BJ (cell line): ENCODE data around the gene BRMS1L. TPM values are rescaled to one million over a fixed set of nuclear protein-coding genes. Genes with fewer than 3 reads are reported as not detected.

ENCODE experiments used
- CTCF ChIA-PET: fragments of 350-600 bp; formaldehyde crosslinking; extraction: SDS; loops from one replicate; lab custom pipeline; 2021; ENCODE audit warnings: antibody characterized with exemption, inconsistent platforms; lab: Yijun Ruan, JAX
- POLR2A ChIA-PET: fragments of 300-600 bp; sonication (Branson Sonifier 250); formaldehyde crosslinking; extraction: SDS; loops from one replicate; lab custom pipeline; 2021; ENCODE audit warnings: antibody characterized with exemption; lab: Charles Lee
- DNase-seq: peaks from one replicate; pipeline ENCODE4 v3.0.0-alpha.2; 2011; ENCODE audit warnings: low read depth
- H3K27me3 ChIP-seq: 2 replicates; pipeline ENCODE4 v1.6.0; 2011; ENCODE audit warnings: low read length; ENCODE audit not compliant: control insufficient read depth, insufficient read depth
- H3K36me3 ChIP-seq: 2 replicates; pipeline ENCODE4 v1.5.1; 2011; ENCODE audit warnings: low read length; ENCODE audit not compliant: control insufficient read depth, insufficient read depth
- H3K4me3 ChIP-seq: 2 replicates; pipeline ENCODE4 v1.5.1; 2011; ENCODE audit warnings: low read depth, mild to moderate bottlenecking, control low read depth, low read length
- polyA plus RNA-seq: library from polyadenylated mRNA; depleted of rRNA; stranded (reverse); fragments of >200 nt; gene quantifications from 2 replicates; pipeline ENCODE4 v1.2.3, GENCODE V29; 2011
- TF ChIP-seq, protein P1 (sequence below): IDR thresholded peaks from 2 replicates; pipeline ENCODE4 v1.5.1; 2011; ENCODE audit warnings: low read depth, mild to moderate bottlenecking, control low read depth, inconsistent platforms, low read length, moderate library complexity; ENCODE audit not compliant: insufficient read depth

The BRMS1L gene
- polyA plus RNA-seq, 1 experiment = 2.5 TPM

DNA sequence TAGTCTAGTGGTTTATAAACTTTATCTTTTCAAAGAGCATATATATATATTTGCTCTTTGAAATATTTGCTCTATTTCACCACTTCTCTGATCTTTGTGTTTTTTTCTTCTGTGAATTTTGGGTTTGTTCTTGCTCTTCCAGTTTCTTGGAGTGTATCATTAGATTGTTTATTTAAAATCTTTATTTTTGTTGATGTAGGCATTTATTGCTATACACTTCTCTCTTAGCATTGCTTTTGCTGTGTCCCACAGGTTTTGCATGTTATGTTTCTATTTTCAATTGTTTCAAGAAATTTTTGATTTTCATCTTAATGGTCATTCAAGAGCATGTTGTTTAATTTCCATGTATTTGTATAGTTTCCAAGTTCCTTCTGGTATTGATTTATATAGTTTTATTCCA is 69.1 kb downstream of the BRMS1L start:
- H3K27me3 ChIP-seq = no peaks in the 10 kb centered on the region
- no peak overlapping the region for H3K4me3 ChIP-seq
- DNase-seq = no peak
- ChIA-PET POLR2A (no interaction called here), CTCF (no interaction called here)
- H3K36me3 ChIP-seq = no peaks in the 10 kb centered on the region
- TF ChIP-seq, protein P1, sequence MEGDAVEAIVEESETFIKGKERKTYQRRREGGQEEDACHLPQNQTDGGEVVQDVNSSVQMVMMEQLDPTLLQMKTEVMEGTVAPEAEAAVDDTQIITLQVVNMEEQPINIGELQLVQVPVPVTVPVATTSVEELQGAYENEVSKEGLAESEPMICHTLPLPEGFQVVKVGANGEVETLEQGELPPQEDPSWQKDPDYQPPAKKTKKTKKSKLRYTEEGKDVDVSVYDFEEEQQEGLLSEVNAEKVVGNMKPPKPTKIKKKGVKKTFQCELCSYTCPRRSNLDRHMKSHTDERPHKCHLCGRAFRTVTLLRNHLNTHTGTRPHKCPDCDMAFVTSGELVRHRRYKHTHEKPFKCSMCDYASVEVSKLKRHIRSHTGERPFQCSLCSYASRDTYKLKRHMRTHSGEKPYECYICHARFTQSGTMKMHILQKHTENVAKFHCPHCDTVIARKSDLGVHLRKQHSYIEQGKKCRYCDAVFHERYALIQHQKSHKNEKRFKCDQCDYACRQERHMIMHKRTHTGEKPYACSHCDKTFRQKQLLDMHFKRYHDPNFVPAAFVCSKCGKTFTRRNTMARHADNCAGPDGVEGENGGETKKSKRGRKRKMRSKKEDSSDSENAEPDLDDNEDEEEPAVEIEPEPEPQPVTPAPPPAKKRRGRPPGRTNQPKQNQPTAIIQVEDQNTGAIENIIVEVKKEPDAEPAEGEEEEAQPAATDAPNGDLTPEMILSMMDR = no peak

GRCh38 chr14:35897616-35898111 is 71.5 kb downstream of the BRMS1L start:
- Histone ChIP-seq H3K4me3 (no peak overlapping the region), H3K36me3 (no peaks in the 10 kb centered on the region), H3K27me3 (no peaks in the 10 kb centered on the region)
- ChIA-PET POLR2A (no interaction called here), CTCF (interaction anchor here (0.5 kb wide), 1 partner anchor 185 kb away, joined by 3 read pairs; no protein-coding TSS in a partner anchor)
- no peak for DNase-seq
- TF ChIP-seq, protein P1 = no peak

- Histone ChIP-seq H3K27me3 (no peaks in the 10 kb centered on the region), H3K36me3 (no peaks in the 10 kb centered on the region), H3K4me3 (no peak overlapping the region)
- ChIA-PET POLR2A (no interaction called here), CTCF (no interaction called here)
- TF ChIP-seq, protein P1 = no peak
- DNase-seq = no peak
Measured at GRCh38 chr14:35898217-35898775, 72.2 kb downstream of the BRMS1L start.

DNA sequence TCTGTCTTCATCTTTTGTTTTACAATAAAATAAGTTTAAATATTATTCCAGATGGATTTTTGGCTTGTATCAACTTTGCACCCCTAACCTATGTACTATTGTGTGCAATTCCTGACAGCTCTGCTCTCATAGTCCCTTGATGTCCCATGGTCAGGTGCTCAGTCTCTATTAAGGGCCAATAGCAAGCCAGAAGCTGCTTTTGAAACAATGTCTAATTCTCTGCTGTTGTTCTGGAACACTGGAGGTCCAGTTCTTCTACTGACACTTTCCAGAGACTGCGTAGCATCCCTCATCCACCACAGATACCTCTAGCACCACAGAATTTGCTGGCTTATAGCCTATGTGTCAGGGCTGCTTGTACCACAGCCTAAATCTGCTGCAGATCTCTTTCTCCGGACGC is 74.6 kb downstream of the BRMS1L start:
- no peak for DNase-seq
- Histone ChIP-seq H3K36me3 (no peaks in the 10 kb centered on the region), H3K27me3 (no peaks in the 10 kb centered on the region), H3K4me3 (no peak overlapping the region)
- ChIA-PET POLR2A (no interaction called here), CTCF (no interaction called here)
- TF ChIP-seq, protein P1 = no peak

DNA sequence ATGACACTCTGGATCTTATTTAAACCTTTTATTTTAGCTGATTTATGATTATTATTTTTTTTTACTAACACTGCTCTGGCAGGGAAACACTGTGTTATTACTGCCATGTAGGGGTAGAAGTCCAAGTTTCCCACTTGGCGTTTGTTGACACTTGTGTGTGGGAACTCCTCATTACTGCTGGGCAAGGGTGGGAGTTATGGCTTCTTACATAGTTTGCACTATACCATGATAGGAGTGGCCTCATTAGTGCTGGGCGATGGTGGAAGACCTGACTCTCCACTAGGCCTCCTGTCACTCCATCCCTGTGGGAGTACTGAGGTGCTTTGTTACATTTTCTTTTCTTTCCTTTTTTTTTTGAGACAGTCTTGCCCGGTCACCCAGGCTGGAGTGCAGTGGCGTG is 83.5 kb downstream of the BRMS1L start:
- ChIA-PET CTCF (no interaction called here), POLR2A (no interaction called here)
- Histone ChIP-seq H3K36me3 (no peaks in the 10 kb centered on the region), H3K27me3 (no peaks in the 10 kb centered on the region), H3K4me3 (no peak overlapping the region)
- DNase-seq = no peak
- TF ChIP-seq, protein P1 = no peak
